CD4-positive, alpha-beta memory T cell (primary cell): ENCODE measurements around the gene ADGRV1. TPM values are rescaled to one million over a fixed set of nuclear protein-coding genes. Genes with fewer than 3 reads are reported as not detected.

ENCODE experiments used
- CTCF ChIA-PET: fragments of 350-600 bp; sonication (Branson Sonifier 250); formaldehyde crosslinking; loops from one replicate; lab custom pipeline; 2021; ENCODE audit warnings: inconsistent platforms; ENCODE audit not compliant: partially characterized antibody; lab: Charles Lee
- POLR2A ChIA-PET: fragments of 350-600 bp; sonication (Branson Sonifier 250); formaldehyde crosslinking; loops from one replicate; lab custom pipeline; 2021; ENCODE audit not compliant: partially characterized antibody; lab: Charles Lee
- DNase-seq, 5 donors: peaks; one replicate each; pipeline versions ENCODE4 v3.0.0 to v3.0.0-alpha.2; 2020 to 2022; ENCODE audit warnings: mixed read lengths in 1 of 5
- H3K27ac ChIP-seq: one replicate; pipeline ENCODE4 v1.7.0; 2013; ENCODE audit warnings: low read depth, low read length
- H3K27me3 ChIP-seq: 2 replicates; pipeline ENCODE4 v1.7.0; 2013; ENCODE audit warnings: mild to moderate bottlenecking, low read length, moderate library complexity; ENCODE audit not compliant: insufficient read depth
- H3K36me3 ChIP-seq: 2 replicates; pipeline ENCODE4 v1.7.0; 2013; ENCODE audit warnings: mild to moderate bottlenecking, low read length, moderate library complexity; ENCODE audit not compliant: insufficient read depth
- H3K4me1 ChIP-seq: 2 replicates; pipeline ENCODE4 v1.7.0; 2013; ENCODE audit warnings: mild to moderate bottlenecking, low read length, moderate library complexity; ENCODE audit not compliant: insufficient read depth
- H3K4me3 ChIP-seq, 2 donors: one replicate each; pipeline ENCODE4 v1.7.0; 2013; ENCODE audit warnings: low read length in 2 of 2, mild to moderate bottlenecking in 1 of 2
- H3K9me3 ChIP-seq, 2 donors: one replicate each; pipeline ENCODE4 v1.7.0; 2013; ENCODE audit warnings: low read length in 2 of 2, control low read depth in 1 of 2; ENCODE audit not compliant: control insufficient read depth in 1 of 2
- H3K27ac Mint-ChIP-seq, 7 donors: one replicate each; pipeline ENCODE4 v1.8.0; 2020 to 2021; ENCODE audit warnings: mixed read lengths in 7 of 7, mild to moderate bottlenecking in 6 of 7, inconsistent platforms in 3 of 7, moderate library complexity in 3 of 7
- H3K27me3 Mint-ChIP-seq, 2 donors: one replicate each; pipeline ENCODE4 v1.8.0; 2020 to 2021; ENCODE audit warnings: mixed read lengths in 2 of 2
- H3K36me3 Mint-ChIP-seq, 2 donors: one replicate each; pipeline ENCODE4 v1.8.0; 2020 to 2021; ENCODE audit warnings: mixed read lengths in 2 of 2, inconsistent platforms in 1 of 2, mild to moderate bottlenecking in 1 of 2
- H3K4me1 Mint-ChIP-seq, 4 donors: one replicate each; pipeline ENCODE4 v1.8.0; 2020 to 2021; ENCODE audit warnings: mixed read lengths in 4 of 4, mild to moderate bottlenecking in 1 of 4
- H3K4me3 Mint-ChIP-seq, 8 donors: one replicate each; pipeline ENCODE4 v1.8.0; 2020 to 2021; ENCODE audit warnings: mixed read lengths in 8 of 8, mild to moderate bottlenecking in 7 of 8, moderate library complexity in 6 of 8, inconsistent platforms in 3 of 8
- H3K9me3 Mint-ChIP-seq, 8 donors: one replicate each; pipeline ENCODE4 v1.8.0; 2020 to 2021; ENCODE audit warnings: mixed read lengths in 8 of 8, mild to moderate bottlenecking in 5 of 8, inconsistent platforms in 3 of 8, moderate library complexity in 1 of 8
- intact Hi-C: fragments of 100-400 bp; cut with micrococcal nuclease; formaldehyde crosslinking; loops from one replicate; pipeline ENCODE4 v1.15.1; 2023
- polyA plus RNA-seq, 2 donors: library from polyadenylated mRNA; unstranded; fragments of 300-500 nt; fragmentation: Illumina TruSeq; gene quantifications; one replicate each; pipeline ENCODE4 v1.2.3, GENCODE V29; 2021
- total RNA-seq, 2 experiments: library from RNA; stranded (reverse); gene quantifications; one replicate each; pipeline ENCODE4 v1.2.3, GENCODE V29; 2021

Gene ADGRV1
- total and polyA plus RNA-seq, 4 experiments from 2014 or later: 0.09 to 0.22 TPM; not detected in 2

- Mint-ChIP-seq H3K4me3 (no peak overlapping the region), H3K27me3 (no peaks in the 10 kb centered on the region), H3K9me3 (no peaks in the 10 kb centered on the region), H3K36me3 (no peaks in the 10 kb centered on the region), H3K4me1 (no peaks in the 10 kb centered on the region), H3K27ac (no peak overlapping the region)
- H3K9me3 ChIP-seq: no peaks in the 10 kb centered on the region
- DNase-seq: no peak
- intact Hi-C loops: no loop called here
- CTCF ChIA-PET: no interaction called here
- no peaks in the 10 kb centered on the region for H3K36me3 ChIP-seq
- POLR2A ChIA-PET: no interaction called here
- H3K4me1 ChIP-seq: no peaks in the 10 kb centered on the region
- H3K27me3 ChIP-seq: no peaks in the 10 kb centered on the region
- H3K4me3 ChIP-seq: no peak overlapping the region
- no peak overlapping the region for H3K27ac ChIP-seq
These were observed 564.1 kb downstream of the ADGRV1 start for GRCh38 chr5:91122651-91123050.

DNA sequence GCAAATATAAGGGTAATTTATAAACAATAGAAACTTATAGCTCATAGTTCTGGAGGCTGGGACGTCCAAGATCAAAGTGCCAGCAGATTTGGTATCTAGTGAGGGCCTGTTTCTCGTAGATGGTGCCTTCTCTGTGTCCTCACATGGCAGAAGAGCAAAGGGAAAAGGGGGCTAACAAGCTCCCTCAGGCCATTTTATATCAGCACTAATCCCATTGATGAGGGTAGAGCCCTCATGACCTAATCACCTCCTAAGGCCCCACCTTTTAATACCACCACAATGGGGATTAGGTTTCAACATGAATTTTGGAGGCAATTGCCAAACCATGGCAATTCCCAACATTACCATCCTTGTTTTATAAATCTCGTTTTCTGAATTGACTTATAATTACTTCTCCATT, 564.7 kb downstream of the ADGRV1 start:
- no peak for DNase-seq
- intact Hi-C loops: no loop called here
- Mint-ChIP-seq H3K27ac (no peak overlapping the region), H3K4me1 (no peaks in the 10 kb centered on the region), H3K36me3 (no peaks in the 10 kb centered on the region), H3K4me3 (no peak overlapping the region), H3K9me3 (no peaks in the 10 kb centered on the region), H3K27me3 (no peaks in the 10 kb centered on the region)
- H3K27me3 ChIP-seq: no peaks in the 10 kb centered on the region
- ChIA-PET CTCF (no interaction called here), POLR2A (no interaction called here)
- no peak overlapping the region for H3K27ac ChIP-seq
- no peaks in the 10 kb centered on the region for H3K4me1 ChIP-seq
- no peaks in the 10 kb centered on the region for H3K9me3 ChIP-seq
- no peak overlapping the region for H3K4me3 ChIP-seq
- H3K36me3 ChIP-seq: no peaks in the 10 kb centered on the region

GRCh38 chr5:91123901-91124300, 565.3 kb downstream of the ADGRV1 start:
- Histone ChIP-seq H3K4me1 (no peaks in the 10 kb centered on the region), H3K9me3 (no peaks in the 10 kb centered on the region), H3K4me3 (no peak overlapping the region), H3K36me3 (no peaks in the 10 kb centered on the region), H3K27ac (no peak overlapping the region), H3K27me3 (no peaks in the 10 kb centered on the region)
- Mint-ChIP-seq H3K27ac (no peak overlapping the region), H3K4me3 (no peak overlapping the region), H3K27me3 (no peaks in the 10 kb centered on the region), H3K9me3 (no peaks in the 10 kb centered on the region), H3K36me3 (no peaks in the 10 kb centered on the region), H3K4me1 (no peaks in the 10 kb centered on the region)
- intact Hi-C loops: no loop called here
- CTCF ChIA-PET: no interaction called here
- POLR2A ChIA-PET: no interaction called here
- DNase-seq: no peak

DNA sequence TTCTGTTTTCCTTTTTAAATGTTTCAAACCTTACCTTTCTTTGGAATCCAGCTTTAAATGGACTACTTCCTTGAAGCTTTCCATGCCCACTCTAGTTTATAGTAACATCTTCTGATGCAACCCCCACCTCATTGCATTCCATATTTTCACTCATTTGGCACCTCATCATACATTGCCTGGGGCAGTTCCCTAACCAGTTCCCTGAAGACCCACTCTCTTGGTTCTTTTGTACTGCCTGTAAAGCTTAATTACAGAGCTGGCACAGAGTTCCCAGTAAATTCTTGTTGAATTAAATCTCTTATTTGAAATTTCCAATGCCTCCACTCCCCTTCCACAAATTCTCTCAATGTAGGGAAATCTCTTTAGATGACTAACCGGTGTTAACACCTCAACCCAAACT, 567.3 kb downstream of the ADGRV1 start:
- Histone ChIP-seq H3K36me3 (no peaks in the 10 kb centered on the region), H3K9me3 (no peaks in the 10 kb centered on the region), H3K4me1 (no peaks in the 10 kb centered on the region), H3K4me3 (no peak overlapping the region), H3K27me3 (no peaks in the 10 kb centered on the region), H3K27ac (no peak overlapping the region)
- Mint-ChIP-seq H3K27me3 (no peaks in the 10 kb centered on the region), H3K9me3 (peaks cover 0 to 3% (median 0%) of the 10 kb centered on the region in 8 donors), H3K4me3 (no peak overlapping the region), H3K36me3 (no peaks in the 10 kb centered on the region), H3K4me1 (no peaks in the 10 kb centered on the region), H3K27ac (no peak overlapping the region)
- intact Hi-C loops: no loop called here
- ChIA-PET CTCF (interaction anchor here (1.7 kb wide), 1 partner anchor 293 kb away, joined by 4 read pairs; no protein-coding TSS in a partner anchor), POLR2A (no interaction called here)
- DNase-seq: no peak

DNA sequence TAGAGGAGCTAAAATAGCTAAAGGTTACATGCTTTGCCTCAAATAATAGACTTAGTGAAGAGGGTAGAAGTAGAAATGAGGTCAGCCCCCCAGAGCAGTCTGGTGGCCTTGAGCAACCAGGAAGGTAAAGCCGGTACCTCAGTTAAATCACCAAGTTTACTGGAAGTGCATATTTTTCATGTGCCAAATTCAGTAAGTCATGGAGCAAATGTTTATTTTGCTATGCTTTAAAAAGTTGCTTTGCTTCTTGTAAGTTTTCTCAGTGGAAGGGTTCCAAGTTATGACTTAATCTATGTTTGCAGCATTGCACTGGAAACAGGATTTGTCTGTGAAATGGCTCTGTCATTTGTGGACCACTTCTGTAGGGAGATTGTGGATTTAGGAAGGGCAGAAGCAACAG, 567.9 kb downstream of the ADGRV1 start:
- POLR2A ChIA-PET: no interaction called here
- no peaks in the 10 kb centered on the region for H3K36me3 ChIP-seq
- Mint-ChIP-seq H3K9me3 (peaks cover 0 to 4% (median 0%) of the 10 kb centered on the region in 8 donors), H3K36me3 (no peaks in the 10 kb centered on the region), H3K27me3 (no peaks in the 10 kb centered on the region), H3K4me3 (no peak overlapping the region), H3K4me1 (no peaks in the 10 kb centered on the region), H3K27ac (no peak overlapping the region)
- CTCF ChIA-PET: interaction anchor here (1.7 kb wide), 1 partner anchor 293 kb away, joined by 4 read pairs; no protein-coding TSS in a partner anchor
- H3K27ac ChIP-seq: no peak overlapping the region
- intact Hi-C loops: no loop called here
- no peak for DNase-seq
- H3K4me1 ChIP-seq: no peaks in the 10 kb centered on the region
- H3K9me3 ChIP-seq: no peaks in the 10 kb centered on the region
- no peak overlapping the region for H3K4me3 ChIP-seq
- no peaks in the 10 kb centered on the region for H3K27me3 ChIP-seq

DNA sequence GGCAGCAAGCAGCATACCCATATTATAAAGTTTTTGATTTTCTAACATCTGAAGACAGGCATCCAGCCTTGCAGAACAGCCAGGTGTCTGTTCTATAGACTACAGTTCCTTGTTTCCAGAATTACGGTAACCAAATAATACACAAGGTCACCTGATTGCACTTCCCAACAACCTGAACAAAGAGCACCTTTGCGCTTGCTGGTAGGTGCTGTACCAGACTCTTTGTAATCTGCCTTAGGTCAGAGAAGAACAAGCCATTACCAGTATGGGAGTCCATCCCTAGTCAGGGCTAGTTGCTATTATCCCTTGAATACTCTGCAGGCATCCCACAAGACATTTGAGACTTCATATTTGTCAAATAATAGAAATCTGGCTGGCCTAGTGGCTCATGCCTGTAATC, 568.3 kb downstream of the ADGRV1 start:
- H3K36me3 ChIP-seq: no peaks in the 10 kb centered on the region
- Mint-ChIP-seq H3K27ac (no peak overlapping the region), H3K9me3 (peaks cover 0 to 4% (median 0%) of the 10 kb centered on the region in 8 donors), H3K4me1 (no peaks in the 10 kb centered on the region), H3K36me3 (no peaks in the 10 kb centered on the region), H3K27me3 (no peaks in the 10 kb centered on the region), H3K4me3 (no peak overlapping the region)
- DNase-seq: no peak
- H3K27ac ChIP-seq: no peak overlapping the region
- no peaks in the 10 kb centered on the region for H3K27me3 ChIP-seq
- intact Hi-C loops: no loop called here
- ChIA-PET CTCF (no interaction called here), POLR2A (no interaction called here)
- no peaks in the 10 kb centered on the region for H3K4me1 ChIP-seq
- no peak overlapping the region for H3K4me3 ChIP-seq
- no peaks in the 10 kb centered on the region for H3K9me3 ChIP-seq

GRCh38 chr5:91127456-91128081, 569.0 kb downstream of the ADGRV1 start:
- CTCF ChIA-PET: interaction anchor here (0.7 kb wide), 2 partner anchors 10 to 737 kb away, joined by 3 read pairs; no protein-coding TSS in a partner anchor

More at GRCh38 chr5:91127456-91128081, 569.0 kb downstream of the ADGRV1 start:
- Histone ChIP-seq H3K9me3 (no peaks in the 10 kb centered on the region), H3K36me3 (no peaks in the 10 kb centered on the region), H3K27ac (no peak overlapping the region), H3K4me1 (no peaks in the 10 kb centered on the region), H3K27me3 (no peaks in the 10 kb centered on the region), H3K4me3 (no peak overlapping the region)
- POLR2A ChIA-PET: no interaction called here
- no peak for DNase-seq
- intact Hi-C loops: no loop called here
- Mint-ChIP-seq H3K36me3 (no peaks in the 10 kb centered on the region), H3K27me3 (peaks cover 0 to 1% of the 10 kb centered on the region in 2 donors), H3K4me1 (no peaks in the 10 kb centered on the region), H3K27ac (no peak overlapping the region), H3K9me3 (peaks cover 0 to 4% (median 0%) of the 10 kb centered on the region in 8 donors), H3K4me3 (no peak overlapping the region)
